Keratinocyte (primary cell): ENCODE results near the gene SNRPB. TPM values are rescaled to one million over a fixed set of nuclear protein-coding genes. Genes with fewer than 3 reads are reported as not detected.

Experiments used
- DNase-seq: peaks from one replicate; pipeline ENCODE4 v3.0.0-alpha.2; 2011; ENCODE audit warnings: low read depth, missing footprints, low spot score
- FAIRE-seq: peaks from 2 replicates; lab custom pipeline; 2011; peaks lifted over from hg19 to GRCh38; lab: Jason Lieb, UNC
- H2AFZ ChIP-seq: 2 replicates; pipeline ENCODE4 v1.6.0; 2012; ENCODE audit warnings: low read length, control low read depth, inconsistent platforms; ENCODE audit not compliant: control insufficient read depth
- H3K27ac ChIP-seq: 2 replicates; pipeline ENCODE4 v1.5.1; 2011; ENCODE audit warnings: low read length; ENCODE audit not compliant: control insufficient read depth, insufficient read depth
- H3K27me3 ChIP-seq: 3 replicates; pipeline ENCODE4 v1.6.0; 2011; ENCODE audit warnings: low read length; ENCODE audit not compliant: control insufficient read depth, insufficient read depth; ENCODE audit errors: extremely low read depth
- H3K36me3 ChIP-seq, 2 experiments: 2 replicates in 1 of 2; 3 replicates in 1 of 2; pipeline ENCODE4 v1.5.1; 2011; ENCODE audit warnings: low read length in 2 of 2, mild to moderate bottlenecking in 1 of 2; ENCODE audit not compliant: control insufficient read depth in 2 of 2, insufficient read depth in 2 of 2; ENCODE audit errors: extremely low read depth in 1 of 2
- H3K4me1 ChIP-seq: 3 replicates; pipeline ENCODE4 v1.5.1; 2011; ENCODE audit warnings: low read length; ENCODE audit not compliant: control insufficient read depth, insufficient read depth; ENCODE audit errors: extremely low read depth
- H3K4me2 ChIP-seq: 3 replicates; pipeline ENCODE4 v1.6.0; 2011; ENCODE audit warnings: low read depth, low read length; ENCODE audit not compliant: control insufficient read depth, insufficient read depth; ENCODE audit errors: extremely low read depth
- H3K4me3 ChIP-seq, 3 experiments: fragments of 200-600 bp in 1 of 3; sonication (generic) in 1 of 3; 2 replicates in 2 of 3; 3 replicates in 1 of 3; pipeline ENCODE4 v1.5.1; 2011 to 2016; ENCODE audit warnings: low read length in 3 of 3, mild to moderate bottlenecking in 3 of 3, control low read depth in 2 of 3, inconsistent platforms in 1 of 3, low read depth in 1 of 3, mixed read lengths in 1 of 3, mixed run types in 1 of 3, moderate library complexity in 1 of 3; ENCODE audit not compliant: control insufficient read depth in 2 of 3, insufficient read depth in 2 of 3; ENCODE audit errors: extremely low read depth in 1 of 3
- H3K79me2 ChIP-seq: 2 replicates; pipeline ENCODE4 v1.6.0; 2012; ENCODE audit warnings: low read length; ENCODE audit not compliant: control insufficient read depth, insufficient read depth
- H3K9ac ChIP-seq: 3 replicates; pipeline ENCODE4 v1.6.0; 2011; ENCODE audit warnings: low read length; ENCODE audit not compliant: control insufficient read depth, insufficient read depth; ENCODE audit errors: extremely low read depth
- H3K9me1 ChIP-seq: 3 replicates; pipeline ENCODE4 v1.6.0; 2011; ENCODE audit warnings: low read length; ENCODE audit not compliant: control insufficient read depth, insufficient read depth; ENCODE audit errors: extremely low read depth
- H3K9me3 ChIP-seq: 2 replicates; pipeline ENCODE4 v1.5.1; 2012; ENCODE audit warnings: low read depth, low read length; ENCODE audit not compliant: control insufficient read depth
- H4K20me1 ChIP-seq: 3 replicates; pipeline ENCODE4 v1.6.0; 2011; ENCODE audit warnings: low read length; ENCODE audit not compliant: control insufficient read depth, insufficient read depth; ENCODE audit errors: extremely low read depth
- EZH2 ChIP-seq: IDR thresholded peaks from one replicate; pipeline ENCODE4 v1.6.1; 2012; ENCODE audit warnings: inconsistent platforms, mild to moderate bottlenecking, low read length, moderate library complexity
- dilution Hi-C: fragments of 300-500 bp; cut with MboI; formaldehyde crosslinking; loops from one replicate; pipeline ENCODE4 v1.7.0; 2020; ENCODE audit warnings: low sequenced_read_pairs; ENCODE audit not compliant: extremely low pct_ligation_motif_present
- polyA plus RNA-seq, 5 experiments: library from polyadenylated mRNA; depleted of rRNA in 3 of 5; stranded (reverse) in 3 of 5; stranded (forward) in 1 of 5; unstranded in 1 of 5; fragments of >200 nt; gene quantifications; 1 replicate in 1 of 5; 2 replicates in 3 of 5; 3 replicates in 1 of 5; pipeline versions ENCODE4 v1.2.1 to v1.2.3, GENCODE V29; 2011 to 2012; ENCODE audit warnings: missing spikeins in 2 of 5, low read depth in 1 of 5, low replicate concordance in 1 of 5
- TF ChIP-seq, protein P1 (sequence below), 3 experiments: IDR thresholded peaks in 1 of 3; conservative IDR thresholded peaks in 1 of 3; optimal IDR thresholded peaks in 1 of 3; 2 replicates in 2 of 3; 3 replicates in 1 of 3; pipeline versions ENCODE3 to v1.5.1; 2011; ENCODE audit warnings: low read length in 3 of 3, mild to moderate bottlenecking in 3 of 3, moderate library complexity in 2 of 3, control low read depth in 1 of 3, inconsistent platforms in 1 of 3; ENCODE audit not compliant: insufficient read depth in 2 of 3; ENCODE audit errors: extremely low read depth in 1 of 3

SNRPB gene
- polyA plus RNA-seq, 1 donor (not counting 4 experiments of a cell fraction or from before 2014, with no cell fraction given): 199 TPM

DNA sequence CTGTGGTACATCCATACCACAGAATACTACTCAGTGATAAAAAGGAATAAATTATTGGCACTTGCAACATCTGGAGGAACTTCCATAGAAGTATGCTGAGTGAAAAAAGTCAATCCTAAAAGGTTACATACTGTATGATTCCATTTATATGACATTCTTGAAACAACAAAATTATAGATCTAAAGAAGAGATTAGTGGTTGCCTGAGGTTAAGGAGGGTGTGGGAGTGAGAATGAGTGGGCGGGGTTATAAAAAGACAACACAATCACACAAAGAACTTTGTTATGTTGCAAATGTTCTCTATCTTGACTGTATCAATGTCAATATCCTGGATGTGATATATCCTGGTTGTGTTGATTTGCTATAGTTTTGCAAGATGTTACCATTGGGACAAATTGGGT is 21.2 kb downstream of the SNRPB start:
- no peaks in the 10 kb centered on the region for H4K20me1 ChIP-seq
- no peak overlapping the region for H3K4me2 ChIP-seq
- H3K9me3 ChIP-seq: no peaks in the 10 kb centered on the region
- no peak overlapping the region for H3K9ac ChIP-seq
- FAIRE-seq (no peak), DNase-seq (no peak)
- dilution Hi-C loops: no loop called here
- no peak for TF ChIP-seq EZH2
- TF ChIP-seq, protein P1, sequence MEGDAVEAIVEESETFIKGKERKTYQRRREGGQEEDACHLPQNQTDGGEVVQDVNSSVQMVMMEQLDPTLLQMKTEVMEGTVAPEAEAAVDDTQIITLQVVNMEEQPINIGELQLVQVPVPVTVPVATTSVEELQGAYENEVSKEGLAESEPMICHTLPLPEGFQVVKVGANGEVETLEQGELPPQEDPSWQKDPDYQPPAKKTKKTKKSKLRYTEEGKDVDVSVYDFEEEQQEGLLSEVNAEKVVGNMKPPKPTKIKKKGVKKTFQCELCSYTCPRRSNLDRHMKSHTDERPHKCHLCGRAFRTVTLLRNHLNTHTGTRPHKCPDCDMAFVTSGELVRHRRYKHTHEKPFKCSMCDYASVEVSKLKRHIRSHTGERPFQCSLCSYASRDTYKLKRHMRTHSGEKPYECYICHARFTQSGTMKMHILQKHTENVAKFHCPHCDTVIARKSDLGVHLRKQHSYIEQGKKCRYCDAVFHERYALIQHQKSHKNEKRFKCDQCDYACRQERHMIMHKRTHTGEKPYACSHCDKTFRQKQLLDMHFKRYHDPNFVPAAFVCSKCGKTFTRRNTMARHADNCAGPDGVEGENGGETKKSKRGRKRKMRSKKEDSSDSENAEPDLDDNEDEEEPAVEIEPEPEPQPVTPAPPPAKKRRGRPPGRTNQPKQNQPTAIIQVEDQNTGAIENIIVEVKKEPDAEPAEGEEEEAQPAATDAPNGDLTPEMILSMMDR (optimal IDR thresholded peaks at IDR 0.05 in 1 of 3, IDR thresholded peaks at IDR 0.05 in 1 of 3, conservative IDR thresholded peaks at IDR 0.05 in 1 of 3; ENCODE audit: extremely low read depth in 1 of 3, insufficient read depth in 2 of 3, low read length in 3 of 3): no peak
- no peak overlapping the region for H2AFZ ChIP-seq
- no peaks in the 10 kb centered on the region for H3K27me3 ChIP-seq
- H3K9me1 ChIP-seq: no peaks in the 10 kb centered on the region
- H3K36me3 ChIP-seq: no peaks in the 10 kb centered on the region
- H3K4me3 ChIP-seq: no peak overlapping the region
- no peaks in the 10 kb centered on the region for H3K79me2 ChIP-seq
- no peak overlapping the region for H3K27ac ChIP-seq
- H3K4me1 ChIP-seq: peaks cover 13% of the 10 kb centered on the region

DNA sequence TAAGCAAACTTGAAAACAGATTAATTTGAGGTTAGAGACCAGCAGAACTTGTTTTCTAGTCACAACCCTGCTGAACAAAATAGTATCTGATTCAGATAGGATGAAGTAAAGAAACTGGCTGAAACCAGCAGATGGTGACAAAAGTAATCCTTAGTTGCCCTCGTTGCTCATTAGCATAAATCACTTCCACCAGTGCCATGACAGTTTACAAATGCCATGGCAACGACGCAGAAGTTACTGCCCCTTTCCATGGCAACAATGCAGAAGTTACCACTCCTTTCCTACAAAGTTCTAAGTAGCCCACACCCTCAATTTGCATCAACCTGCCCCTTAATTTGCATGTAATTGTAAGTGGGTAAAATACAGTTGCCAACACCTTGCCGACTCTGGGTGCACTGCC is 23.7 kb downstream of the SNRPB start:
- H3K79me2 ChIP-seq: no peaks in the 10 kb centered on the region
- no peaks in the 10 kb centered on the region for H3K36me3 ChIP-seq
- no peak overlapping the region for H3K9ac ChIP-seq
- H3K4me3 ChIP-seq: no peak overlapping the region
- dilution Hi-C loops: no loop called here
- no peak overlapping the region for H3K4me2 ChIP-seq
- no peaks in the 10 kb centered on the region for H3K9me1 ChIP-seq
- H2AFZ ChIP-seq: no peak overlapping the region
- TF ChIP-seq EZH2: no peak
- FAIRE-seq: no peak
- no peak overlapping the region for H3K27ac ChIP-seq
- H3K27me3 ChIP-seq: no peaks in the 10 kb centered on the region
- peaks cover 9% of the 10 kb centered on the region for H3K4me1 ChIP-seq
- no peaks in the 10 kb centered on the region for H4K20me1 ChIP-seq
- no peaks in the 10 kb centered on the region for H3K9me3 ChIP-seq
- no peak for DNase-seq

DNA sequence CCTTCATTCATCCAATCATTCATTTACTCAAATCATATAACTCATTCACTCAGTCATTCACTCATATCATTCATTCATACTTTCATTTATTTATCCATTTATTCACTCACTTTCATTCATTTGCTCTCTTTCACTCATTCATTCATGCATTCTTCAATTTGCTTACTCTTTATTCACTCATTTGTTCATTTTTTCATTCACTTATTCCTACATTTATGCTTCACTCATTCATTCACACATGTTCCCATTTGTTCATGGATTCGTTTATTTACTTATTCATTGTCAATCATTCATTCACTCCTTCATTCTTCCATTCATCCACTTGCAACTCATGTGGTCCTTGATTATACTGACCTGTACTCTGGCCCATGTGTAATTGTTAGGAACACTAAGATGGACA is 39.4 kb downstream of the SNRPB start:
- FAIRE-seq: no peak
- no peak overlapping the region for H3K9ac ChIP-seq
- H3K27me3 ChIP-seq: no peaks in the 10 kb centered on the region
- no peaks in the 10 kb centered on the region for H3K9me3 ChIP-seq
- H4K20me1 ChIP-seq: no peaks in the 10 kb centered on the region
- no peaks in the 10 kb centered on the region for H3K4me1 ChIP-seq
- TF ChIP-seq, protein P1 (optimal IDR thresholded peaks at IDR 0.05 in 1 of 3, IDR thresholded peaks at IDR 0.05 in 1 of 3, conservative IDR thresholded peaks at IDR 0.05 in 1 of 3; ENCODE audit: extremely low read depth in 1 of 3, insufficient read depth in 2 of 3, low read length in 3 of 3): no peak
- no peak for TF ChIP-seq EZH2
- no peak overlapping the region for H2AFZ ChIP-seq
- no peak overlapping the region for H3K4me3 ChIP-seq
- DNase-seq: no peak
- no peaks in the 10 kb centered on the region for H3K36me3 ChIP-seq
- no peak overlapping the region for H3K4me2 ChIP-seq
- no peaks in the 10 kb centered on the region for H3K9me1 ChIP-seq
- H3K27ac ChIP-seq: no peak overlapping the region
- dilution Hi-C loops: no loop called here
- H3K79me2 ChIP-seq: no peaks in the 10 kb centered on the region
